ENCODE results near the gene CAV3.

- TF ChIP-seq CTCF (IDR thresholded peaks at IDR 0.05) (no peak), POLR2AphosphoS5 (IDR thresholded peaks at IDR 0.05) (no peak)
Measured at GRCh38 chr3:8737301-8737700, 3.7 kb downstream of the CAV3 start.

Measured in stomach (tissue), 4 donors.